H1 (cell line): ENCODE results near the gene MCUB. TPM values are rescaled to one million over a fixed set of nuclear protein-coding genes. Genes with fewer than 3 reads are reported as not detected.

Source experiments
- CTCF ChIA-PET: fragments of 300-600 bp; sonication (Branson Sonifier 250); formaldehyde crosslinking; loops from one replicate; lab custom pipeline; 2021; ENCODE audit not compliant: partially characterized antibody; lab: Charles Lee
- POLR2A ChIA-PET: fragments of 300-600 bp; sonication (Branson Sonifier 250); formaldehyde crosslinking; loops from one replicate; lab custom pipeline; 2021; ENCODE audit warnings: inconsistent platforms; ENCODE audit not compliant: partially characterized antibody; lab: Charles Lee
- DNase-seq, 2 experiments: peaks; one replicate each; pipeline versions ENCODE4 v3.0.0 to v3.0.0-alpha.2; 2010 to 2022; ENCODE audit warnings: low spot score in 2 of 2, low read depth in 1 of 2, mixed read lengths in 1 of 2
- FAIRE-seq: peaks from 2 replicates; lab custom pipeline; 2011; peaks lifted over from hg19 to GRCh38; lab: Jason Lieb, UNC
- H2AFZ ChIP-seq: 2 replicates; pipeline ENCODE4 v1.8.1; 2012; ENCODE audit warnings: low read length, inconsistent platforms
- H2AK5ac ChIP-seq: 2 replicates; pipeline ENCODE4 v1.6.1; 2013; ENCODE audit warnings: low read depth, low read length
- H2BK120ac ChIP-seq: replicated peaks from 2 replicates; pipeline ENCODE3; 2013; ENCODE audit warnings: low read depth, low read length, inconsistent platforms
- H2BK12ac ChIP-seq: 2 replicates; pipeline ENCODE4 v1.6.1; 2013; ENCODE audit warnings: low read depth, low read length
- H2BK15ac ChIP-seq: 2 replicates; pipeline ENCODE4 v1.6.1; 2013; ENCODE audit warnings: low read length
- H2BK20ac ChIP-seq: 2 replicates; pipeline ENCODE4 v1.6.1; 2013; ENCODE audit warnings: low read length
- H2BK5ac ChIP-seq: 2 replicates; pipeline ENCODE4 v1.6.1; 2013; ENCODE audit warnings: low read depth, low read length
- H3K14ac ChIP-seq: 2 replicates; pipeline ENCODE4 v1.6.1; 2013; ENCODE audit warnings: inconsistent platforms; ENCODE audit not compliant: insufficient read length
- H3K18ac ChIP-seq: 2 replicates; pipeline ENCODE4 v1.6.1; 2013; ENCODE audit warnings: low read length; ENCODE audit errors: extremely low read depth
- H3K23ac ChIP-seq: 2 replicates; pipeline ENCODE4 v1.6.1; 2013; ENCODE audit warnings: inconsistent platforms; ENCODE audit not compliant: insufficient read length
- H3K23me2 ChIP-seq: 2 replicates; pipeline ENCODE4 v1.6.1; 2013; ENCODE audit warnings: low read depth, low read length
- H3K27ac ChIP-seq: 2 replicates; pipeline ENCODE4 v1.6.1; 2011; ENCODE audit warnings: low read depth, low read length, inconsistent platforms
- H3K27me3 ChIP-seq, 4 experiments: replicated peaks in 1 of 4; 1 replicate in 1 of 4; 2 replicates in 3 of 4; pipeline versions ENCODE4 v1.6.1 to v1.8.1; 2011 to 2013; ENCODE audit warnings: low read length in 3 of 4, mild to moderate bottlenecking in 3 of 4, inconsistent platforms in 2 of 4, mixed read lengths in 2 of 4, moderate library complexity in 1 of 4; ENCODE audit not compliant: control insufficient read depth in 3 of 4, insufficient read depth in 3 of 4; ENCODE audit errors: extremely low read depth in 1 of 4
- H3K36me3 ChIP-seq, 4 experiments: 2 replicates each; pipeline versions ENCODE4 v1.6.1 to v1.8.1; 2011 to 2013; ENCODE audit warnings: mild to moderate bottlenecking in 4 of 4, low read length in 3 of 4, moderate library complexity in 2 of 4, control low read depth in 1 of 4, inconsistent platforms in 1 of 4; ENCODE audit not compliant: insufficient read depth in 4 of 4, control insufficient read depth in 2 of 4
- H3K4ac ChIP-seq: replicated peaks from 2 replicates; pipeline ENCODE3; 2013; ENCODE audit warnings: low read length, low read depth, mixed read lengths, inconsistent platforms; ENCODE audit not compliant: insufficient read length
- H3K4me1 ChIP-seq, 4 experiments: replicated peaks in 1 of 4; 1 replicate in 1 of 4; 2 replicates in 3 of 4; pipeline versions ENCODE4 v1.6.1 to v1.8.1; 2011 to 2013; ENCODE audit warnings: low read length in 3 of 4, inconsistent platforms in 2 of 4, mixed read lengths in 1 of 4; ENCODE audit not compliant: insufficient read depth in 4 of 4, control insufficient read depth in 3 of 4
- H3K4me2 ChIP-seq, 2 experiments: 2 replicates each; pipeline versions ENCODE4 v1.6.1 to v1.8.1; 2011 to 2013; ENCODE audit warnings: low read depth in 2 of 2, low read length in 2 of 2, control low read depth in 1 of 2, inconsistent platforms in 1 of 2, mild to moderate bottlenecking in 1 of 2; ENCODE audit not compliant: insufficient read depth in 1 of 2
- H3K4me3 ChIP-seq, 4 experiments: fragments of 200-600, 300-600 bp in 1 of 4; sonication (generic), shearing (Covaris generic), sonication (Bioruptor Twin) in 1 of 4; 2 replicates each; pipeline versions ENCODE4 v1.5.1 to v1.8.1; 2011 to 2016; ENCODE audit warnings: low read length in 4 of 4, low read depth in 3 of 4, control low read depth in 2 of 4, inconsistent platforms in 2 of 4, mild to moderate bottlenecking in 2 of 4, mixed read lengths in 1 of 4, moderate library complexity in 1 of 4; ENCODE audit not compliant: insufficient read depth in 2 of 4; ENCODE audit errors: extremely low read depth in 1 of 4
- H3K56ac ChIP-seq: replicated peaks from 2 replicates; pipeline ENCODE3; 2013; ENCODE audit warnings: low read depth, mild to moderate bottlenecking, mixed read lengths, low read length, inconsistent platforms; ENCODE audit not compliant: insufficient read length
- H3K79me1 ChIP-seq: 2 replicates; pipeline ENCODE4 v1.6.1; 2013; ENCODE audit warnings: low read depth, low read length, control low read depth
- H3K79me2 ChIP-seq, 2 experiments: 2 replicates each; pipeline versions ENCODE4 v1.6.1 to v1.8.1; 2012 to 2013; ENCODE audit warnings: low read length in 2 of 2, mild to moderate bottlenecking in 2 of 2, inconsistent platforms in 1 of 2; ENCODE audit not compliant: insufficient read depth in 2 of 2, control insufficient read depth in 1 of 2
- H3K9ac ChIP-seq, 4 experiments: replicated peaks in 1 of 4; 1 replicate in 1 of 4; 2 replicates in 3 of 4; pipeline versions ENCODE4 v1.6.1 to v1.8.1; 2011 to 2013; ENCODE audit warnings: low read depth in 3 of 4, low read length in 3 of 4, control low read depth in 2 of 4, mild to moderate bottlenecking in 2 of 4, moderate library complexity in 2 of 4, inconsistent platforms in 1 of 4; ENCODE audit errors: extremely low read depth in 1 of 4
- H3K9me3 ChIP-seq, 2 experiments: 2 replicates each; pipeline versions ENCODE4 v1.6.1 to v1.8.1; 2012 to 2013; ENCODE audit warnings: mild to moderate bottlenecking in 2 of 2, moderate library complexity in 2 of 2, control low read depth in 1 of 2, inconsistent platforms in 1 of 2, low read depth in 1 of 2, low read length in 1 of 2, mixed read lengths in 1 of 2; ENCODE audit not compliant: insufficient read depth in 2 of 2
- H4K20me1 ChIP-seq, 2 experiments: replicated peaks in 1 of 2; 2 replicates each; pipeline versions ENCODE3 to v1.8.1; 2011 to 2013; ENCODE audit warnings: inconsistent platforms in 2 of 2, low read length in 2 of 2, mild to moderate bottlenecking in 1 of 2; ENCODE audit not compliant: insufficient read depth in 2 of 2, control insufficient read depth in 1 of 2
- H4K5ac ChIP-seq: 2 replicates; pipeline ENCODE4 v1.6.1; 2013; ENCODE audit warnings: low read length, low read depth, mixed read lengths, inconsistent platforms; ENCODE audit not compliant: insufficient read length
- H4K8ac ChIP-seq: 2 replicates; pipeline ENCODE4 v1.8.0; 2013; ENCODE audit warnings: mild to moderate bottlenecking, moderate library complexity, low read length, inconsistent platforms; ENCODE audit not compliant: insufficient read depth; ENCODE audit errors: extremely low read depth
- H4K91ac ChIP-seq: replicated peaks from 2 replicates; pipeline ENCODE3; 2013; ENCODE audit warnings: low read length, mixed read lengths, inconsistent platforms; ENCODE audit not compliant: insufficient read length
- CHD1 ChIP-seq: IDR thresholded peaks from 2 replicates; pipeline ENCODE4 v1.6.1; 2012; ENCODE audit warnings: low read depth, low read length, improper control_type of control experiment
- CTBP2 ChIP-seq: IDR thresholded peaks from 2 replicates; pipeline ENCODE4 v1.7.0; 2011; ENCODE audit warnings: borderline replicate concordance, mild to moderate bottlenecking, moderate library complexity, mixed read lengths, low read length; ENCODE audit not compliant: insufficient read depth, insufficient read length
- E2F6 ChIP-seq: IDR thresholded peaks from 2 replicates; pipeline ENCODE4 v1.6.1; 2012; ENCODE audit warnings: inconsistent platforms
- KDM1A ChIP-seq: fragments of 200-600, 300-600 bp; sonication (generic); IDR thresholded peaks from 2 replicates; pipeline ENCODE4 v1.7.1; 2016; ENCODE audit warnings: mild to moderate bottlenecking, low read length, borderline replicate concordance
- MAFK ChIP-seq: IDR thresholded peaks from 2 replicates; pipeline ENCODE4 v1.6.1; 2012; ENCODE audit warnings: low read depth, mild to moderate bottlenecking, improper control_type of control experiment, low read length
- SAP30 ChIP-seq: fragments of 300-600 bp; sonication (generic); IDR thresholded peaks from 2 replicates; pipeline ENCODE4 v1.7.1; 2012; ENCODE audit warnings: low read length, moderate library complexity, mild to moderate bottlenecking, inconsistent platforms; ENCODE audit not compliant: insufficient read depth, insufficient replicate concordance
- TAF7 ChIP-seq: optimal IDR thresholded peaks from 2 replicates; pipeline ENCODE3; 2011; ENCODE audit warnings: low read depth, mild to moderate bottlenecking, inconsistent platforms, low read length, moderate library complexity, borderline replicate concordance
- TBP ChIP-seq: IDR thresholded peaks from 2 replicates; pipeline ENCODE4 v1.6.1; 2011; ENCODE audit warnings: low read depth, low read length, improper control_type of control experiment
- TEAD4 ChIP-seq: IDR thresholded peaks from 2 replicates; pipeline ENCODE4 v1.6.1; 2012; ENCODE audit warnings: low read depth, low read length, inconsistent platforms, mixed read lengths
- ZNF274 ChIP-seq: IDR thresholded peaks from 2 replicates; pipeline ENCODE4 v1.7.0; 2012; ENCODE audit warnings: low read length, borderline replicate concordance; ENCODE audit errors: extremely low read depth
- WGBS, 2 experiments: shearing (Covaris generic) in 1 of 2; methylation state at CpG; one replicate each; pipeline versions ENCODE4 v1.1.6 to v1.1.7; 2013 to 2015; ENCODE audit warnings: low lambda C conversion rate in 2 of 2, mixed read lengths in 2 of 2, inconsistent platforms in 1 of 2, low coverage in 1 of 2, missing lambda C conversion rate in 1 of 2; ENCODE audit not compliant: insufficient replicate concordance in 2 of 2, insufficient coverage in 1 of 2, insufficient read length in 1 of 2; ENCODE audit errors: extremely low coverage in 1 of 2, missing lambda C conversion rate in 1 of 2; 5-methylcytosine and 5-hydroxymethylcytosine counted together
- polyA plus RNA-seq, 7 experiments: library from polyadenylated mRNA; depleted of rRNA in 3 of 7; stranded (reverse) in 5 of 7; unstranded in 2 of 7; fragments of >200 nt in 5 of 7; fragments of 200-250 nt in 2 of 7; gene quantifications; 1 replicate in 5 of 7; 2 replicates in 1 of 7; 4 replicates in 1 of 7; pipeline versions ENCODE4 v1.2.1 to v1.2.3, GENCODE V29; 2011 to 2013; ENCODE audit warnings: missing spikeins in 2 of 7, mixed read lengths in 2 of 7
- total RNA-seq: library from RNA; stranded (reverse); fragmentation: NEBNext Ultra II Directional; extraction: Animal tissue kit (Norgen Biotek cat#: 25700); gene quantifications from 2 replicates; pipeline ENCODE4 v1.2.1, GENCODE V29; 2021
- TF ChIP-seq, protein P1 (sequence below): IDR thresholded peaks from 2 replicates; pipeline ENCODE4 v1.6.1; 2012; ENCODE audit warnings: inconsistent platforms

Gene MCUB
- total and polyA plus RNA-seq, 2 of the 8 experiments (the other 6 are each of a cell fraction or from before 2014, with no cell fraction given): 15.2 to 19.4 TPM

GRCh38 chr4:109699553-109700225 is 139.6 kb downstream of the MCUB start:
- Histone ChIP-seq H3K4ac (no peak overlapping the region), H3K79me1 (no peaks in the 10 kb centered on the region), H4K91ac (no peak overlapping the region), H2BK12ac (no peak overlapping the region), H3K27ac (no peak overlapping the region), H4K8ac (no peak overlapping the region), H2AK5ac (no peak overlapping the region), H2AFZ (no peak overlapping the region), H4K20me1 (no peaks in the 10 kb centered on the region), H3K79me2 (peaks cover 0 to 16% of the 10 kb centered on the region in 2 experiments; a peak in 2 of 4 replicates), H3K36me3 (peaks cover 3 to 17% (median 7%) of the 10 kb centered on the region in 4 experiments; a peak in 5 of 8 replicates), H4K5ac (no peak overlapping the region), H2BK15ac (no peak overlapping the region), H3K23ac (no peak overlapping the region), H3K27me3 (no peaks in the 10 kb centered on the region), H2BK120ac (no peak overlapping the region), H2BK20ac (no peak overlapping the region), H3K9ac (no peak overlapping the region), H3K9me3 (no peaks in the 10 kb centered on the region), H3K4me3 (no peak overlapping the region), H3K56ac (no peak overlapping the region), H2BK5ac (no peak overlapping the region), H3K14ac (no peak overlapping the region), H3K4me1 (peaks cover 0 to 6% (median 4%) of the 10 kb centered on the region in 4 experiments), H3K18ac (no peak overlapping the region), H3K4me2 (no peak overlapping the region), H3K23me2 (peaks cover 10% of the 10 kb centered on the region; the same call in 1 of the 2 replicates)
- POLR2A ChIA-PET: interaction anchor here (0.9 to 2.5 kb wide), 3 partner anchors 15 to 31 kb away, joined by 3 to 9 read pairs (median 5); partner anchors contain the start of gene PLA2G12A
- FAIRE-seq (no peak), DNase-seq (no peak)
- CTCF ChIA-PET: interaction anchor here (0.5 to 2.1 kb wide), 6 partner anchors 13 to 1022 kb away, joined by 3 to 10 read pairs (median 4); no protein-coding TSS in a partner anchor
- WGBS, 2 experiments: 91% methylated on average over 8 of the region's 8 CpGs; no CpG with 5 or more reads in 1 of the 2 experiments
- TF ChIP-seq KDM1A: no peak
- TF ChIP-seq TEAD4: no peak
- no peak for TF ChIP-seq E2F6
- no peak for TF ChIP-seq SAP30
- no peak for TF ChIP-seq TAF7
- no peak for TF ChIP-seq CTBP2
- no peak for TF ChIP-seq ZNF274
- TF ChIP-seq, protein P1, sequence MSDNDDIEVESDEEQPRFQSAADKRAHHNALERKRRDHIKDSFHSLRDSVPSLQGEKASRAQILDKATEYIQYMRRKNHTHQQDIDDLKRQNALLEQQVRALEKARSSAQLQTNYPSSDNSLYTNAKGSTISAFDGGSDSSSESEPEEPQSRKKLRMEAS: no peak
- no peak for TF ChIP-seq TBP
- no peak for TF ChIP-seq CHD1
- no peak for TF ChIP-seq MAFK
